Measurements from ENCODE around the gene DHRSX. TPM values are rescaled to one million over a fixed set of nuclear protein-coding genes. Genes with fewer than 3 reads are reported as not detected.
"Not testable (repeated sequence)": the region's sequence is repeated elsewhere in the genome, so short reads cannot be mapped to it uniquely, and the experiment has no call there.

Gene DHRSX
- total RNA-seq, 1 experiment from 2014 or later, result 14.8 TPM

DNA sequence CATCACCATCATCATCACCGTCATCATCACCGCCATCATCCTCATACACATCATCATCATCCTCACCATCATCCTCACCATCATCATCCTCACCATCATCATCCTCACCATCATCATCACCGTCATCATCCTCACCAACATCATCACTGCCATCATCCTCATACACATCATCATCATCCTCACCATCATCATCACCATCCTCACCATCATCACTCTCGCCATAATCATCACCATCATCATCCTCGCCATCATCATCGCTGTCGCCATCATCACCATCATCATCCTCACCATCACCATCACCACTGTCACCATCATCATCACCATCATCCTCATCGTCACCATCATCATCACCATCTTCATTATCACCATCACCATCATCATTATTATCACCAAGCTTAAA lies 19.8 kb upstream of the DHRSX start:
- no peak for DNase-seq (ENCODE audit: low spot score)

DNA sequence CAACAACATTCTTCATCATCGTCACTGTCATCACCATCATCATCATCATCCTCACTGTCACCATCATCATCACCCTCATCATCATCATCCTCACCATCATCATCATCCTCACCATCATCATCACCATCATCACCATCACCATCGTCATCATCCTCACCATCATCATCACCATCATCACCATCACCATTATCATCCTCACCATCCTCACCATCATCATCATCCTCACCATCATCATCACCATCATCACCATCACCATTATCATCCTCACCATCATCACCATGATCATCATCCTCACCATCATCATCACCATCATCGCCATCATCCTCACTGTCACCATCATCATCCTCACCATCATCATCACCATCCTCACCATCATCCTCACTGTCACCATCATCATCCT lies 18.9 kb upstream of the DHRSX start:
- DNase-seq (ENCODE audit: low spot score), result not testable (repeated sequence)

DNA sequence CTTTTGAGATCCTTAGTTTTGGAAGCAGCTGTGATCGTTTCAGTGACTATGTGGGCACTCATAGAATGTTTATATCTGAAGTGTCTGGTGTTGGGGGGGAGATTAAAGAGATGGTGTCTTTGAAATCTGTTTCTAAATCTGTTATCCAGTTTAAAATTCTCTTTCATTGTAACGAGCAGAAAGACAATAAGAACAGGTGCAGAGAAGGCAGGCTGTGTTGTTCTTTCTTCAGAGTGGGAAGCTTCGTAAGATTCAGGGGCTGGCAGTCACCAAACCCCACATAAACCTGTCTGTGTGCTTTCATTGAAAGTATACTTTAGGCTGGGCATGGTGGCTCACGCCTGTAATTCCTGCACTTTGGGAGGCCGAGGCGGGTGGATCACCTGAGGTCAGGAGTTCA lies 16.3 kb upstream of the DHRSX start:
- DNase-seq (ENCODE audit: low spot score), result no peak

DNA sequence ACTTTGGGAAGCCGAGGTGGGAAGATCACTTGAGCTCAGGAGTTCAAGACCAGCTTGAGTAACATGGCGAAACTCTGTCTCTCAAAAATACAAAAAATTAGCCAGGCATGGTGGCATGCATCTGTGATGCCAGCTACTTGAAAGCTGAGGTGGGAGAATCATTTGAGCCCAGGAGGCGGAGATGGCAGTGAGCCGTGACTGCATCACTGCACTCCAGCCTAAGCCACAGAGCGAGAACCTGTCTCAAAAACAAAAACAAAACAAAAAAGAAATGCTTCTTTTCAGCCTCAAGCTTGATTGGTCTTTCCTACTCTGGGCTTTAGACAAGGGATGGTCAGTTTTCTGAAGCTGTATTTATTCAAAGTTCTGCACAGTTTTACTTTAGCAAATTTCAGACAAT lies 15.8 kb upstream of the DHRSX start:
- DNase-seq (ENCODE audit: low spot score), result no peak

DNA sequence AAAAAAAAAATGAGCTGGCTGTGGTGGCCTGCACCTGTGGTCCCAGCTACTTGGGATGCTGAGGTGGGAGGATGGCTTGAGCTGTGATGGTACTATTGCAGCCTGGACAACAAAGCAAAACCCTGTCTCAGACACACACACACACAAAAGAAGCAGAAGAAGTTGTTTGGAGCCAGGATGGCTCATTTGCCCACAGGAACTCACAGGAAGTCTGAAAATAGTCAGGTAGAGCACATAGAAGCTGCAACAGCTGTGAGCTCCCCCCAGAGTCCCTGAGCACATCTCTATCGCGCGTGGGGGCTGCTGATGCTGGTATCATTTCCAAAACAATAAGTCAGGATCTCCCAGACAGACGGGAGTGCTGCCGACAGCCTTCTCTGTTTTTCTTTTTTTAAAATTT lies 13.4 kb upstream of the DHRSX start:
- DNase-seq (ENCODE audit: low spot score), result no peak

DNA sequence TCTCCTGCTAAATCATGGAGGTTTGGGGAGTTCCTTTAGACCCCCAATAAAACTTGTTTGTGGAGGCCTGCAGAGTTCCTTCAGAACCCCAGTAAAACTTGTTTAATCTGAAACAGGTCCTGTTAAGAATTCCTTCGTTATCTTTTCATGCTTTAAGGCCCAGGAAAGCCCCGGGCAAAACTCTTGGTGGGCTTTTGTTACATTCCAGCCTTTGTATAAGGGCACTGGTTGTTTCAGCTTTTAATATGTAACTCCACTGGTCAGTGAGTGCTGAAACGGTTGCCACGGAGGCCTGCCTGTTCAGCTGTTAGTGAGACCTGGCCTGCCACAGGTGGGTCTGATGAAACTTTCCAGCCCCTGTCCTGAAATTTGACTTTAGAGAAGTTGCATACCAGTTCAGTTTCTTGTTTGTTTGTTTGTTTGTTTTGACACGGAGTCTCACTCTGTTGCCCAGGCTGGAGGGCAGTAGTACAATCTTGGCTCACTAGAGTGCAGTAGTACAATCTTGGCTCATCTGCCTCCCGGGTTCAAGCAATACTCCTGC lies 12.4 kb upstream of the DHRSX start:
- no peak for DNase-seq (ENCODE audit: low spot score)

DNA sequence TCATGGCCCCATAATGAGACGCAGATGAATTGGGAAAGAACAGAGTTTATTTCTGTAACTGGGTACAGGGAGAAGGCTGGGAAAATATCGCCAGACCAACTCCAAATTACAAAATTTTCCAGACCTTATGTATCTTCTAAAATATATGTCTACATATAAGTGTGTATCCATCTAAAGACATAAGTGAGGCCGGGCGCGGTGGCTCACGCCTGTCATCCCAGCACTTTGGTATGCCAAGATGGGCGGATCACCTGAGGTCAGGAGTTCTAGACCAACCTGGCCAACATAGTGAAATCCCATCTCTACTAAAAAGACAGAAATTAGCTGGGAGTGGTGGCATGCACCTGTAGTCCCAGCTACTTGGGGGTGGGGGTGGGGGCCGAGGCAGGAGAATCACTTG lies 11.7 kb upstream of the DHRSX start:
- DNase-seq (ENCODE audit: low spot score), result no peak

DNA sequence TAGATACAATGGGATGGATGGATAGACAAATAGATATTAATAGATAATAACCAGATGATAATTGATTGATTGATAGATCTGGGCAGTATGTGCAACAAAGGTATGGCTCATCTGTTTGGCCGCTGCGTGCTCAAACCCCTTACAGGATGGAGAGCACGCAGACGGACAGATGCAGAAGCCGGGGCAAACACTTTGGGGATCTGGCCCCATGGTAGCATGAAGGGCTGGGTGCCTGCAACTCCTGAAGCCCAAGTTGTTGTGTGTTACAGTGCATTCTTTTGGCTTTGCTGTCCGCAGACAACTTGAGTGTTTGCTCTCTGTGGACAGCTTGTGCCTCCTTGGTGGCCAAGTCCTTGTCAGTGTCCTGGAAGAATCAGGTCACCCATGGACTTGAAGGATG lies 10.6 kb upstream of the DHRSX start:
- no peak for DNase-seq (ENCODE audit: low spot score)

DNA sequence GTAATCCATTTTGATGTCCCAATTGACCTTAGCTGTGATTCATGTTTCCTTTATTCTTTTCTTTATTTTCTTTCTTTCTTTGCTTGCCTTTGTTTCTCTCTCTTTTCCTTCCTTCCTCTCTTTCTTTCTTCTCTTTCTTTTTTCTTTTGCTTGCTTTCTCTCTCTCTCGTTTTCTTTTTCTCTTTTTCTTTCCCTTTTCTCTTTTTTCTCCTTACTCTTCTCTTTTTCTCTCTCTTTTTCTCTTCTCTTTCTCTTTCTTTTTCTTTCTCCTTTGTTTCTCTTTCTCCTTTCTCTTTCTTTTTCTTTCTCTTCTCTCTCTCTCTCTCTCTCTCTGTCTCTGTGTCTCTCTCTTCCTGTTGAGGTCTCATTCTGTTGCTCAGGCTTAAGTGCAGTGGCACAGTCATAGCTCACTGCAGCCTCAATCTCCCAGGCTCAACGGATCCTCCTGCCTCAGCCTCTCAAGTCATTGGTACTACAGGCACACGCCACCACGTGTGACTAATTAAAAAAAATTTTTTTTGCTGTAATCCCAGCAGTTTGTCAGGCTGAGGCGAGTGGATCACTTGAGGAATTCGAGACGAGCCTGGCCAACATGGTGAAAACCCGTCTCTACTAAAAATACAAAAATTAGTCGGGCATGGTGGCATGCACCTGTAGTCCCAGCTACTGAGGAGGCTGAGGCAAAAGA lies 8.0 kb upstream of the DHRSX start:
- no peak for DNase-seq (ENCODE audit: low spot score)

DNA sequence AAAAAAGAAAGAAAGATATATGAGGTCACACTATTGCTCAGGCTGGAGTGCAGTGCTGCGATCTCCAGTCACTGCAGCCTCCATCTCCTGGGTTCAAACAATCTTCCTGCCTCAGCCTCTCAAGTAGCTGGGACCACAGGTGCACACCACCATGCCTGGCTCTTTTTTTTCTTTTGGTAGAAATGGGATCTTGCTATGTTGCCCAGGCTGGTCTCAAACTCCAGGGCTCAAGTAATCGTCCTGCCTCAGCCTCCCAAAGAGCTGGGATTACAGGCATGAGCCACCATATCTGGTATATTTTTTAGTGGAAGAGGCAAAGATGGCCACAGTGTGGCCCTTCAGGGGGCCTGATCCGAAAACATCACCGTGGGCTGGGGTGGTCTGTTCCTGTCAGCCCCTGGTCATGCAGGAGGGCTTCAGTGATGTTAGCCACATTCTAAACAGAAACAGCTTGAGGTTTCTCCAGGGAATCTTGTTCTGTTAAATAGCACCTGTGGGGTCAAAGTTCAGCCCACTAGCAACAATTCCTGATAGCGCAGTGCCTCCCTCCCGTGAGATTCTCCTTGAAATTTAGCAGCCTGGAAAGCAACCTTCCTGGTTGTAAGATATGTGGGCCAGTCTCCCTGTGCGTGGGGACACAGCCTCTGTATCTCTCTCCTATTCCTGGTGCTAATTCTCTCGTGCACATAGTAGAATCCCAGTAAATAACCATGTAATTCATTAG lies 7.3 kb upstream of the DHRSX start:
- DNase-seq (ENCODE audit: low spot score), result no peak

DNA sequence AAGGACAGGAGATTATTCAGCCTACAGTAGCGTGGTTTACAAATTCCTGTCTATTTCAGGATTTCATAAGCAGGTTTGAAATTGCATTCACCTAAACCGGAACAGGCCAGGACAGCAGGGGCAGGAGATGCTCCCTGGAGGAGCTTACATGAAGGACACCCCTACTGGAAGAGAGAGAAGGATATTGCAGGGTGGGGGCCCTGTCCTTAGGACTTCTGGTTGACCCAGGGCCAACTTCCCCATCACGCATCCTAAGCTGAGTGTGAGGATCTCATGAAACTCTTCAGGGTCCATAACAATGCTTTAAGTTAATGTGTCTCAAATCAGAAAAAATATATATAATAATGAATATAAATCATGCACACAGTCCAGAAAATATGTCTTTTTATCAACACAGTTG lies 6.4 kb upstream of the DHRSX start:
- DNase-seq (ENCODE audit: low spot score), result no peak

DNA sequence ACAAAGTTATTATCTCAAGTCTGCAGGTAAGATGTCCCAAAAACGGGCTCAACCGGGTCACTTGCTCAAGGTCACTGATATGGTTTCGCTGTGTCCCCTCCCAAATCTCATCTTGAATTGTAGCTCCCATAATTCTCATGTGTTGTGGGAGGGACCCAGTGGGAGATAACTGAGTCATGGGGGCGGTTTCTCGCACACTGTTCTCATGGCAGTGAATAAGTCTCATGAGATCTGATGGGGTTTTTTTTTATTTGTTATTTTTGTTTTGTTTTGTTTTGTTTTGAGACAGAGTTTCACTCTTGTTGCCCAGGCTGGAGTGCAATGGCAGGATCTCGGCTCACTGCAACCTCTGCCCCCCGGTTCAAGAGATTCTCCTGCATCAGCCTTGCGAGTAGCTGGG lies 4.6 kb upstream of the DHRSX start:
- DNase-seq (ENCODE audit: low spot score), result not testable (repeated sequence)

DNA sequence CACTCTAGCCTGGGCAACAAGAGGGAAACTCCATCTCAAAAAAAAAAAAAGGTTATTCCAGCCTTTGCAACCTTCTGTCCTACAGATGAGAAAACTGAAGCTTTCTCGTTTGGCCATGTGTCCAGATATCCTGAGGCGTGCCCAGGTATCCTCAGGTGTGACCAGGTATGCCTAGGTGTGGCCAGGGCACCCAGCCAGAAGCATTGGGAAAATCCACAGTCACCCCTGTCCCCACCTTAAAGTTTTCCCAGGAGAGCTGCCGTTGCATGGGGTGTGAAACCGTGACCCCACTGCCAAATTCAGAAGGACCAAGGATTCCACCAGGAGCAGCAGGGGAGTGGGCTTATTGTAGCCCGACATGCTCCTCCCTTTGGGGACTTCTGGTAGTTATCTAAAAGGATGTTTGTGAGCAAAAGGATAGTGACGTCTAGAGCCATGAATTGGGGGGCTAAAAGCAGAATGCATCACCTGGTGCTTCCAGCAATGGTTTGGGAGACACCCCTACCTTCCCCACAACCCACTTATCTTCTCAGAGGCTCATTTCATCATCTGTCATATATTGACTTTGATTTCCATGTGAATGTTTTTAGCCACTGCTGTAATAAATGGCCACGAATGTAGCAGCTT lies 4.0 kb upstream of the DHRSX start:
- DNase-seq (ENCODE audit: low spot score), result no peak

DNA sequence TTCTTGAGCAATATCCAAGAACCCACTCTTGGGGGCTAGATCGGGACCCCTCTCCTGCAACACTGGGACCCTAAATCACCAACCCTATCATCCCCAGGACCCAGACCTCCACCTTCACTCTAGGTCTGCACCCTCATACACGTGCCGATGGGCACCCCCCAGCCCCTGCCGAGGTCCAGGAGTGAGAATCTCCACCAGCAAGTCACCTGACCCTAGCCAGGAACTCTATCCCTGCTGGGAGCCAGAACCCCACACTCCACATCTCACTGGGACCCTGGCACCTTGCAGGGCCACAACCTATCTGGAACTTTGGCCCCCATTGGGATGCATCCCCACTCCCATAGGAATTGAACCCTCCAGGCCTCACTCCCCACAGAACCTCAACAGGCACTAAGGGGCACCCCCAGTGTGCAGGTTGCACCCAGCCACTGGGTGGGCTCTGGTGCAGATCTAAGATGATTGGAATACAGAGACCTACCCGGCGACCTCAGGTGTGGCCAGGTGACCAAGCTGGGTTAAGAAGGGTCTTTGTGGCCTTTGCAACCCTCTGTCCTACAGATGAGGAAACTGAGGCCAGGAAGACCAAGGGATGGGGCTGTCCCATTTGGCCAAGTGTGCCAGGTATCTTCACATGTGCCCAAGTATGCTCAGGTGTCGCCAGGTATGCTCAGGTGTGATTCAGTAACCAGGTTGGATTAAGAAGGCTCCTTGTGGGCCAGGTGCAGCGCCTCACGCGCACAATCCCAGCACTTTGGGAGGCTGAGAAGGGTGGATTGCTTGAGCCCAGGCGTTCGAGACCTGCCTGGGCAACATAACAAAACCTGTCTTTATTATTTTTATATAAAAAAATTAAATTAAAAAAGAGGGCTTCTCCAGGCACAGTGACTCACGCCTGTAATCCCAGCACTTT lies 3.1 kb upstream of the DHRSX start:
- no peak for DNase-seq (ENCODE audit: low spot score)

DNA sequence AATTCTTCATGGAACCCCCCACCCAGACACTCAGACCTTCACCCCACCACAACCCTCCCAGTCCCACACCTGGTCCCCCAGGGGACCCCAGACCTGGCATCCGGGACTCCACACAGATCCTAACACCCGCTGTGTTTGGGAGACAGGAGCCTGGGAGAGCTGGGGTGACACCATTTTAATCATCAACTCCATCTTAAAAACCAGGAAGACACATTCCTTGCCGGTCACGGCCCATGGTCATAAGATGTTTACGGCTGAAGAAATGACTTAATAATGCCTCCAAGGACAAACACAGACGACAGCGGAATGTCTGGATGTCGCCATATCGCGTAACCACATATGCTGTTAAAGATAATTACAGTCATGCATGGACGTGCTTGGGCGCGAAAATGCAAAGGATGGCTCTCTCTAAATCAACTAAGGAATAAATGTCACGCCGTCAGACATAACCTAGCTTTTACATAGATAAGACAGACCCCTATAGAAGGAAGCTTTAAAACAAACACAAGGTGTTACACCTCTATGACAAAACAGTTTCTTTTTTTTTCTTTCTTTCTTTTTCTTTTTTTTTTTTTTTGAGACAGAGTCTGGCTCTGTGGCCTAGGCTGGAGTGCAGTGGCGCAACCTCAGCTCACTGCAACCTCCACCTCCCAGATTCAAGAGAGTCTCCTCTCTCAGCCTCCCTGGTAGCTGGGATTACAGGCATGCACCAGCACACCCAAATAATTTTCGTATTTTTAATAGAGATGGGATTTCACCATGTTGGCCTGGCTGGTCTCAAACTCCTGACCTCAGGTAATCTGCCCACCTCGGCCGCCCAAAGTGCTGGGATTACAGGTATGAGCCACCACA lies 2.1 kb upstream of the DHRSX start:
- DNase-seq (ENCODE audit: low spot score), result no peak

DNA sequence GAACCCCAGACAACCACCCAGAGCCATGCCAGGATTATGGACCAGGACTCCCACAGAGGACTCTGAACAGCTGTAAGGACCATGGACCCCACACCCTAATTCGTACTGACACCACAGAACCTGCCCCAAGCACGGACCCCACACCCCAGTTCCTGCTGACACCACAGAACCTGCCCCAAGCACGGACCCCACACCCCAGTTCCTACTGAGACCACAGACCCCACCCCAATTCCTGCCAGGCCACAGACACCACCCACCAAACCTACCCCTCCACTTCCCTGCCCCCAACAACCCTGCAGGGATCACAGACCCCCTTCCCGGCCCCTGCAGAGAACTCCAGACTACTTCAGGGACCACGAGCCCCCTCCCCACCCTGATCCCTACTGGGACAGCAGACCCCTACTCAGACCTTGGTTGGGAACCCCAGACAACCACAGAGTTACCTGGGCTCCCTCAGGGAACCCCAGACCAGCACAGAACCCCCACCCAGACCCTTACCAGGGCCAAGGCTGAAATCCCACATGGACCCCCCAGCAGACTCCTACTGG lies 1.4 kb upstream of the DHRSX start:
- no peak for DNase-seq (ENCODE audit: low spot score)

DNA sequence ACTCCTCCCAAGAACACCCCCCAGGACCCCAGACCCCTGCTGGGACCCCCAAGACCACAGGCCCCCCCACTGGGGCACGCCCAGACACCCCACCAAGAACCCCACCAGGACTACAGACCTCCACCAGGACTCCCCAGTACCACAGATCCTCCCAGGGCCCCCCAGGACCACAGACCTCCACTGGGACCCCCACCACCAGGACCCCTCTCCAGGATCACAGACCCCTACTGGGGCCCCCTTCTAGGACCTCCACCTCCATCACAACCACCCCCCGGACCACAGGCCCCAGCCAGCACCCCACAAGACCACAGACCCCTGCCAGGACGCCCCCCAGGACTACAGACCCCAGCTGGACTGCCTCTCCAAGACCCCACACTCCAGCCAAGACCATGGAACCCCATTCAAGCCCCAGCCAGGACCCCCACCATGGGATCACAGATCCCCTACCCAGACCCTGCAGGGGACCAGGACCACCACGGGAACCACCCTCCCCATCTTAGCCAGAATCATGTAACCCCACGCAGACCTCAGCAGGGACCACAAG lies 855 bp upstream of the DHRSX start:
- no peak for DNase-seq (ENCODE audit: low spot score)

DNA sequence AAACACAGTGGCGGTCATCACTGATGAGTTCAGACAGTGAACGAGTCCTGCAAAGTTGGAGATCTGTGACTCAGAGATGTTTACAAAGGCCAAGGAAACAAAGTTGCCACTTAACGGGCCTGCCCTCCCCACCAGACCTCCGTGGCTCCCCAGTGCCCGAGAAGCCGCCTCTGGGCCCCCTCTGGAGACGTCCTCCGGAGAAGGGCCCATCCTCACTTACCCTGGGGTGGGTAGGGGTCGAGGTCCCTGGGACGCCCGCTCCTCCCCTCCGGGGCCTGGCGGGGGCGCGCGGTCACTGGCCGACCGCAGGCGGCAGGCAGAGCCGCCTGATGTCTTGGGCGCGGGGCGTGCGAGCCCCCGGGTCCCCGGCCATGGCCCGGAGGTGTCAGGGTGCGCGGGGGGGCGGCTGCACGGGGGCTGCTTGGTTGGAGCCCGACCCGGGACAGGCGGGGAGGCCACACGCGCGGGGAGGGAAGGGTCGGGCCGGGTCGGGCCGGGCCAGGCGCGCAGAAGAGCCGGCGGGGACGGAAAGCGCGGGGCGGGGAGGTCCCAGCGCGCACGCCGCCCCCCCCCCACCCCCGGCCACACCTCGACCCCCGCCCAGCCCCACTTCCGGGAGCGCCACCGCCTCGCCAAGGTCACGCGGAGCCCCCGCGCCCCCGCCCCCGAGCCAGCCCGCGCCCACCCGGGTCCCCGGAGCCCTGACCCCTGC lies 529 bp downstream of the DHRSX start:
- DNase-seq (ENCODE audit: low spot score), result peak; percentile 16

DNA sequence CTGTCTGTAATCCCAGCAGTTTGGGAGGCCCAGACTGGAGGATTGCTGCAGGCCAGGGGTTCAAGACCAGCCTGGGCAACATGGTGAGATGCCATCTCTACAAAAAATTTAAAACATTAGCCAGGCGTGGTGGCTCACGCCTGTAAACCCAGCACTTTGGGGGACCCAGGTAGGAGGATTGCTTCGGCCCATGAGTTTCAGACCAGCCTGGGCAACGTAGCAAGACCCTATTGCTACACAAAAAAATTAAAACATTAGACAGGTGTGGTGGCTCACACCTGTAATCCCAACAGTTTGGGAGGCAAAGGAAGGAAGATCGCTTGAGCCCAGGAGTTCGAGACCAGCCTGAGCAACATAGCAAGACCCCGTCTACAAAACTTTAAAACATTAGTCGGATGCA lies 1.3 kb downstream of the DHRSX start:
- no peak for DNase-seq (ENCODE audit: low spot score)

All from HT-29 (cell line).